Stimulated activated CD8-positive, alpha-beta memory T cell treated with anti-CD3 and anti-CD28 coated beads, Interleukin-2, amount 100 ng/mL, for 48 hours (primary cell): ENCODE results near the gene RPP25L.
A peak's percentile ranks its signal among the peaks of the same experiment; 100 is the strongest.
"Not testable (repeated sequence)": the region's sequence is repeated elsewhere in the genome, so short reads cannot be mapped to it uniquely, and the experiment has no call there.

Source experiments
- DNase-seq, 2 donors: peaks; one replicate each; pipeline ENCODE4 v3.0.0-alpha.2; 2020; ENCODE audit warnings: low read depth in 2 of 2

The RPP25L gene

GRCh38 chr9:34611811-34612787 is at the start of gene RPP25L:
Gene RPP25L, minus strand, starts transcription at chr9:34612097. Its CDS starts 801 bp downstream, at chr9:34611296.
- DNase-seq = peak; percentile 77 to 78

- DNase-seq = no peak
These were observed 47.8 kb upstream of the RPP25L start for GRCh38 chr9:34659592-34660253.

- DNase-seq = no peak
These were observed 46.6 kb upstream of the RPP25L start for GRCh38 chr9:34658461-34658860.

- DNase-seq = no peak
These were observed 45.1 kb upstream of the RPP25L start for GRCh38 chr9:34656992-34657391.

GRCh38 chr9:34655394-34655793 is 43.5 kb upstream of the RPP25L start:
- DNase-seq = no peak

GRCh38 chr9:34654323-34655051 is 42.6 kb upstream of the RPP25L start:
- DNase-seq = no peak

GRCh38 chr9:34653151-34654072 is 41.5 kb upstream of the RPP25L start:
- DNase-seq = no peak

GRCh38 chr9:34652602-34653000 is 40.7 kb upstream of the RPP25L start:
- no peak for DNase-seq

GRCh38 chr9:34651876-34652601 is 40.1 kb upstream of the RPP25L start, which contains the start of gene IL11RA:
Gene IL11RA, plus strand, starts transcription at chr9:34652185. Its CDS starts 3,033 bp downstream, at chr9:34655218.
- peak in 1 of 2 donors; percentile 48 for DNase-seq

- DNase-seq = no peak
These were observed 39.4 kb upstream of the RPP25L start for GRCh38 chr9:34651321-34651720.

- no peak for DNase-seq
These were observed 38.9 kb upstream of the RPP25L start for GRCh38 chr9:34650816-34651215.

- DNase-seq = no peak
These were observed 36.8 kb upstream of the RPP25L start for GRCh38 chr9:34648673-34649072.

- no peak for DNase-seq
These were observed 35.8 kb upstream of the RPP25L start for GRCh38 chr9:34647651-34648050.

GRCh38 chr9:34647084-34647403 is 35.1 kb upstream of the RPP25L start:
- no peak for DNase-seq

GRCh38 chr9:34646211-34647083 is 34.5 kb upstream of the RPP25L start, which contains the start of gene GALT:
Gene GALT, plus strand, starts transcription at chr9:34646675. Its CDS starts 30 bp downstream, at chr9:34646705.
- DNase-seq = peak; percentile 97

GRCh38 chr9:34644766-34645314 is 32.9 kb upstream of the RPP25L start:
- no peak for DNase-seq

GRCh38 chr9:34642679-34643078 is 30.8 kb upstream of the RPP25L start:
- no peak for DNase-seq

- not testable (repeated sequence) for DNase-seq
These were observed 27.4 kb upstream of the RPP25L start for GRCh38 chr9:34639322-34639721.

- no peak for DNase-seq
These were observed 26.2 kb upstream of the RPP25L start for GRCh38 chr9:34638138-34638445.
